ENCODE results near the gene RAC3.

Gene RAC3

GRCh38 chr17:81999976-82000802 is 31.3 kb upstream of the RAC3 start:
- no peak for DNase-seq

DNA sequence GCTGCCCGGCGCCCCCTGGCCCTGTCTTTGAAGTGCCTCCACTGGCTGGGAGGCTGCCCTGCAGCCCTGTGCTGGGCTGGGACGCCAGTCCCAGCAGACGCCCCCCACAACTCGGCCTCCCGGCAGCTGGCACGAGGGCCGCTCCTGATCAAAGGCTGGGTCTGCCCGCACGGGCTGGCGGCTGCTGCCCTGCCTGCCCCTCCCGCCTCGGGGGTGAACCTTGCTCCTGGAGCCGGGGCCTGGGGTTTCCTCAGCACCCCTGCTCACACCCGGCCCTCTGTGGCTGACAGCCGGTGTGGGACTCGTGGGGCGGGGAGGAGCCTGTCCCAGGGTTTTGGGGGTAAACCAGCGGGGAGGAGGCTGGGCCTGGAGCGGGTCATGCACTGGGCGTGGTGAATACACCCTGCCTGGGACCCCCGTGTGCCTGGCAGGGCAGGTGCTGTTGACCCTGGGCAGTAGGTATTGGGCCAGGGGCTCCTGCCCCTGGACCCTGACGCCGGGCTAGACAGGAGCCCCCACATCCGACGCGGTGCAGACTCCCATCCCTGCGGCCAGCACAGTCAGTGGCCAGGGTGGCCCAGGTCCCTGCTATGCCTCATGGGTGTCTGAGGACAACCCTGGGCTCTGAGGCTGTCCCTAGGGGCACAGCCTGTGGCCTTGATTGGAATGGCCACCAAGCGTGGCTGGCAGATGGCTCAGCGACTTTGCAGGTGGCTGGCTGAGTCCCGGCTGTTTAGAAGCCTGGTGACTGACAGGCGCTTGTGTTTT is 30.5 kb upstream of the RAC3 start:
- DNase-seq: no peak

- DNase-seq: no peak
Observed at GRCh38 chr17:82001571-82002056, 29.9 kb upstream of the RAC3 start.

DNA sequence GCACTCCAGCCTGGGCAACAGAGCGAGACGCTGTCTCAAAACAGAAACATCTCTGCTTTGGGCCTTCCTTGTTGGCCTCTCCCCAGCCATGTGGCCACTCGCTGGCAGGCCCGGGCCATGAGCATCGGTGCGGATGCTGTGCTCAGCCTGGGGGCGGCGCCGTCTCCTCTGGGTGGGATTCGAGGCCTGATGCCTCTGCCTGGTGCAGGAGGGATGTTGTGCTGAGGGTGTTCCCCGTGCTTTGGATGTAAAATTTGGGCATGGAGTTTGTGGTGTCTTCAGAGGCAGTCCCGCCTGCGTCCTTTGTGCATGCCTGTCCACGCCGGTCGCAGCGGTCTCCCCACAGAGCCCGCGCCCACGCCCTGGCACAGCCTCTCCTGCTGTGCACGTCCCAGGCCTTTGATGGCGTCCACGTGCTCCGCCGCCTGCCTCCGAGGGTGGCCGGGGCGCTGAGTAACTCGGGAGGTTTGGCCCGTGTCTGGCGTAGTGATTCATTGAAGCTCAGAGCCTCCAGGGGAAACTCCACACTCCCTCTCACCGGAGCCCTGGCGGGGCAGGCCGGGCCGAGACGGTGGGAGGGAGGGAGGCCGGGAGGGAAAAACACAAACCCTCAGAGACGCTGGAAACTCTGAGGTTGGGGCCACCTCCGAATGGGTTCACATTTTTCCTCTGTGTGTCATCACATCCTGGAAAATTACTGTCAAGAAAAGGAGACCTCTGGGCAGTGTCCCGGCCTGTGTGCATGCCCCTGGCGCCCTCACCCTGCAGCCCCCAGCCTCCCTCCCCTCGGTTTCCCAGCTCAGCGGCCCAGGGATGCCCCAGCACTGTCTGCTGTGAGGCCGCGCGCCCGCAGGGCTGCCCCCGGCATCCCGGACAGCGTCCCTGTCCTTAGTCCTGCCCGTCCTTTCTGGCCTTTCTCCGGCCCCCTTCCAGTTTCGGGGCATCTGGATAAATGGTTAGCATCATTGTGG is 27.8 kb upstream of the RAC3 start:
- peak; percentile 75 for DNase-seq

DNA sequence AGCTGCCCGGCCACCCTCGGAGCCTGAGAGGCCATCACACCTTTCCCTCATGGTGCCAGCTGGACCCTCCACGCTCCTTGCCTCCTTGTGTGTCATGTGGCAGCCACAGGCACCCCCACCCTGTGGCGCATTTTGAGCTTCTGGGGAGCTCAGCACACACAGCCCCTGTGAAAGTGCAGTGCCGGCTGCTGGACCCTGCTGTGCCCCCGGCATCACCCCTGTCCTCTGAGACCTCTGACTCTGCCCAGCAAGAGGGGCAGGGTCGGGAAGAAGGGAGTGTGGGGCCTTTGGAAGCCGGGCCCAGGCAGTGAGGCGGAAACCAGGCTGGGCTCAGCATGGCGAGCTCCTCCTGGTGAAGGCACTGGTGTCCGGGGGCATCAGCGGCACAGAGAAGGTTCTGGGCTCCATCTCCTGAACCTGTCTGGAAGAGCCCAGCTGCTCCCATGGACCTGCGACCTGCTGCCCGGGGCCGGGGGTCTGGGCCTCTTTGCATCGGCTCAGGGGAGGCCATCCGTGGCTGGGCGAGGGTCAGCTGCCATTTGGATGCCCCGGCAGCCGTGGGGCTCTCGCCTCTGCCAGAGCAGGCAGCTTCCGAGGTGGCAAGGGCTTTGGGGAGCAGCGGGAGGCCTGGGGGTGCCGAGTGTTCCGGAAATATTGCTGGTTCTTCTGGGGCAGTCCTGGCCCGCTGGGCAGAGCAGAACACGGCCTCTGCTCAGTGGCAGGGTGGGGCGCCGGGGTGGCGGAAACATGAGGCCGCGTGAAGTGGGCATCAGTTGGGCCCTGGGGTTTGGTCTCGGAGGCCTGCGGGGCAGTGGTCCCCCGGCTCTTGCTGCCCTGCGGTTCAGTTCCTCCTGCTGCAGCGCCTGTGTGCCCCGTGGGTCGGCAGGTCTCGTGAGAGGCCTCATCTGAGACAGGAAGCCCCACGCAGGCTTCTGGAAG is 26.7 kb upstream of the RAC3 start:
- no peak for DNase-seq

DNA sequence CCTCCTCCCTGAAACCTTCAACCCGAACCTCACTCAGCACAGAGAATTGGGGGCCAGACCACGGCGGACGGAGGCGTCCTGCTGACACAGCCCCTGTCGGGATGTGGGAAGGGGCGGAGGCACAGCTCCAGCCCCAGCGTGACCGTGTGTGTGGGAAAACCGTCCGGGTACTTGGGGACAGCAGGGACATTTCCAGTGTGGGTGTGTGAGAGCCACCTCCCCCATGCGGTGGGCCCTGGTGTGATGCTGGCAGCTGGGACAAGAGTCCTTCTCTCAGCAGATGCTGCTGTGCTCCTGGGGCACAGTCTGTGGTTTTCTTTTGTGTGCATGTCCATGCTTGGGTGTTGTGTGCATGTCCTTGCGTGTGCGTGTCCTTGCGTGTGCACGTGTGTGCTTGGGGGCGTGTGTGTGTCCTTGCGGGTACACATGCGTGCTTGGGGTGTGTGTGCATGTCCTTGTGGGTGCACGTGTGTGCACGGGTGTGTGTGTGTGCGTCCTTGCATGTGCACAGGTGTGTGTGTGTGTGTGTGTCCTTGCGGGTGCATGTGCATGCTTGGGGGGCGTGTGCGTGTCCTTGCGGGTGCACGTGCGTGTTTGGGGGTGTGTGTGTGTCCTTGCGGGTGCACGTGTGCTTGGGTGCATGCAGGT is 25.7 kb upstream of the RAC3 start:
- DNase-seq: no peak

DNA sequence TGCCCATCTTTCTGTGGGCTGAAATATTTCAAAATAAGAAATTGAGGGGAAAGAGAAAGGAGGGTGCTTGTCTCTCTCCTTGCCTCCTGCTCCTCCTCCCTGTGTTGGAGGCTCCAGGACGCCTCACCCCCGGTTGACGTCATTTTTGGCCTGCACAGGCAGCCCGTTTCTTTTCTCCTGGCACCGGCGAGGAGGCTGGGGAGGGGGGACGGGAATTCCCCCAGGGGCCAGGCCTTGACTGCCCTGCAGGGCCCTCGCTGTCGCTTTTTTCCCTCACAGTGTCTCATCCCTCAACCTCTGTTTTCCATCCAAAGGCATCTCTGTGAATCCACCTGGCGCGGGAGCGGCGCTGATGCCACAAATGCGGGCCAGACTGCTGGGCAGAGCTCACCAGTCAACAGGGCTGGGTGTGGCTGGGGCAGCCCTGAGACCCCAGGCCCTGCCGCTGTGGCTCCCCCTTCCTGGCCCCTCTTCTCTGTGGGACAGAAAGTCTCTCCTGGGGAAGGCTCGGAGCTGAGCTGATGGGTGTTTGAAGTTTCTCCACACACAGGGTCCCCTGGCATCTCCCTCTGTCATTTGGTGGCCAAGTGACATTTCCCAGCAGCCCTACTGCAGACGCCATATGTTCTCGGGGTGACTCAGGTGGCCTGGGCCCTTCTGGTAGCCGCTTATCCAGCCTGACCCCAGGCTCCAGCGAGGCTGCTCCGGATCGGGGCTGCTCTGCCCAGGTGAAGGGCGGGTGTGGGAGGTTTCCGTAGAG is 24.8 kb upstream of the RAC3 start:
- no peak for DNase-seq

GRCh38 chr17:82007228-82007494 is 24.3 kb upstream of the RAC3 start:
- DNase-seq: no peak

GRCh38 chr17:82007495-82008257 is 23.8 kb upstream of the RAC3 start:
- no peak for DNase-seq

DNA sequence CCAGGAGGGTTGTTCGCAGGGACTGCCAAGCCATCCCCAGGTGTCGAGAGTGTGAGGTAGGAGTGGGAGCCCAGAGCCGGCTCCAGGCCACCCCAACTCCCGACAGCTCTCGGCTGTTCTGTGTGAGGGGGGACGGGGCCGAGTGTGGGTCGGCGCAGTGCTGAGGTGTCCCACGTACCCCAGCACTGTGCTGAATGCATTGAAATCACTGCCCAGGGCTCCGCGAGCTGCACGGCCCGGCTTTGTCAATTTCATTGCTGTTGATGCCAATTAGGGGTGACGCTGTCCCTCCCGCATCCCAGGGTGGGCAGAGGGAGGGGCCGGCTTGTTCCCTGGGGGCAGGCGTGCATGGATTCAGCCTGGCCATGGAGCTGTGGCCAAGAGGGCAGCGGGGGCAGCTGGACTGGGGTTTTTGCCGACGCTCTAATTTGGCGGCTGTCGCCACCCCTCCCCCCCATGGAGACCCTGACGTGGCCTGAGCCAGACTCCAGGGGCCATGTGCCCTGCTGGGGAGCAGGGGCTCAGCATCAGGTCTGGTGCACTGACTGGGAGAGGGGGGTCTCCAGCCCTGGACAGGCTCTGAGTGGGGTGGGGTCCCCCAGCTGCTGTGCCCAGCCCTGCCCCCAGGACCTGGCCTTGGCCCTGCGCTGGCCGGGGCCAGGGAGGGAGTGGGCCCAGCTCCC is 23.1 kb upstream of the RAC3 start:
- no peak for DNase-seq

- no peak for DNase-seq
Observed at GRCh38 chr17:82008941-82009405, 22.5 kb upstream of the RAC3 start.

DNA sequence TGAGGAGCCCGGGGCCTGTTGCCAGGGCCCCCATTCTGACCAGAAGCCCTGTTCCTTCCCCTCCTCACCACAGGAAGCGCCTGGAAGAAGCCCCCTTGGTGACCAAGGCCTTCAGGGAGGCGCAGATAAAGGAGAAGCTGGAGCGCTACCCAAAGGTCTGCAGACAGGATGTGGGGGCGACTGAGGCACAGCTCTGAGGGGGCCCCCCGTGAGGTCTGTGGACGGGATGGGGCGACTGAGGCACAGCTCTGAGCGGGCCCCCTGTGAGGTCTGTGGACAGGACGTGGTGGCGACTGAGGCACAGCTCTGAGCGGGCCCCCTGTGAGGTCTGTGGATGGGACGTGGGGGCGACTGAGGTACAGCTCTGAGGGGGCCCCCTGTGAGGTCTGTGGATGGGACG is 22.1 kb upstream of the RAC3 start:
- DNase-seq: no peak

DNA sequence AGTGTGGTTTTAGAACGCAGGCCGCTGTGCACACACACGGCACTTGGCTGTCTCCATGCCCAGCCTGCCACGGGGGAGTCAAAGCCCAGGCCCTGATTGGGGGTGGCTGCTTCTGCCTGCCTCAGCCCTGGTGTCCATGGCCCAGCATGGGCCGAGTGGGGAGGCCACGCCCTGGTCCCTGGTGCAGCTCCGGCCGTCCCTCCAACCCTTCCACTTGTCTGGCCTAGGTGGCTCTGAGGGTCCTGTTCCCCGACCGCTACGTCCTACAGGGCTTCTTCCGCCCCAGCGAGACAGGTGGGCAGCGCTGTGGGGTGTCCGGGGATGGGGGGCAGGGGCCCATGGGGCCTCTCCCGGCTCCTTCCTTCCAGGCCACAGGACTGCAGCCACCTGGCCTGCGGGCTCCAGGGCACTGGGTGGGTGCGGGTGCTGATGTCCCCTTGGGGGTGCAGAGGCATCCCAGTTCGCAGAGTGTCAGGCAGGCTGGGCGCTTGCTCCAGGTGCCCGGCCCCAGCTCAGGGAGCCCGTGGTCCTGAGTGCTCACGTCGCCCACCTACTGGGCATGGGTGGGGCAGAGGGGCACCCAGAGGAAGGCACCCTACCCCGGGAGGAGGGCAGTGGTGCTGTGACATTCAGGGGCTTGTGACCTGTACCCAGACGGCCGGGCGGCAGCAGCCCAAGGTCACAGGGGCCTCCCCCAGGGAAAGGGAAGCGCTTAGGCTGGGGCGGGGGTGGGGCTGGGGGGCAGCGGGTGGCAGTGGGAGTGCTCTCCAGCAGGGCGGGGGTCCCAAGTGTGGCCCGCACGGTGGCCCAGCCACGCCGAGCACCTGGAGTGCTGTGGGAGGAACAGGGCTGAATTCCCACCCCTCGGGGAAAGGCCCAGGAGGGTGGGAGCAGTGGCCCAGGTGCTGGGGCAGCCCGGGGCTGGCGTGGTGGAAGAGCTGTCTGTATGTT is 20.6 kb upstream of the RAC3 start:
- no peak for DNase-seq

DNA sequence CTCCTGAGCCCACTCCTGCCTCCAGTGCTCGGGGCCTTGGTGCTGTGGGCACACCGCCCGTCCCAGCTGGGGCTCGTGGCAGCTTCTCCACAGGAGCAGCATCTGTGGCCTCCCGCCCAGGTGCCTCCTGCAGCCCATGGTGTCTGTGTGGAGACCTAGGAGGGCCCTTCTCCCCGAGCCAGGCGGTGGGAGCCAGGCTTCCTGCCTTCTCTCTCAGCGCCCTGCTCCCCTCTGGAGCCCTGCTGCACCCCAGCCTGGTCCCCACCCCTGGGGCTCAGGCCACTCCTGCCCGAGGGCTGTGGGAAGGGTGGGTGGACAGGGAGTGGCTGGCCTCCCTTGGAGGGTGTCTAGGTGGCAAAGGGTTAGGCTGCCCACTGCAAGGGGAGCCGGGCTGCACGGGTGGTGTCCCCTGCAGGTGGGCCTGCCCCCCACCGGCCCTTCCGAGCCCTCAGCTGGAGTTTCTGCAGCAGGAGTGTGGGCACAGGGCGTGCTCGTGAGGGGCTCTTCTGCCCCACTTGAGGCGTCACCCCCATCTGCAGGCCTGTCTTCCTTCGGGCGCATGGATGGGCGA is 19.8 kb upstream of the RAC3 start:
- no peak for DNase-seq

GRCh38 chr17:82012261-82012639 is 19.2 kb upstream of the RAC3 start:
- DNase-seq: no peak

DNA sequence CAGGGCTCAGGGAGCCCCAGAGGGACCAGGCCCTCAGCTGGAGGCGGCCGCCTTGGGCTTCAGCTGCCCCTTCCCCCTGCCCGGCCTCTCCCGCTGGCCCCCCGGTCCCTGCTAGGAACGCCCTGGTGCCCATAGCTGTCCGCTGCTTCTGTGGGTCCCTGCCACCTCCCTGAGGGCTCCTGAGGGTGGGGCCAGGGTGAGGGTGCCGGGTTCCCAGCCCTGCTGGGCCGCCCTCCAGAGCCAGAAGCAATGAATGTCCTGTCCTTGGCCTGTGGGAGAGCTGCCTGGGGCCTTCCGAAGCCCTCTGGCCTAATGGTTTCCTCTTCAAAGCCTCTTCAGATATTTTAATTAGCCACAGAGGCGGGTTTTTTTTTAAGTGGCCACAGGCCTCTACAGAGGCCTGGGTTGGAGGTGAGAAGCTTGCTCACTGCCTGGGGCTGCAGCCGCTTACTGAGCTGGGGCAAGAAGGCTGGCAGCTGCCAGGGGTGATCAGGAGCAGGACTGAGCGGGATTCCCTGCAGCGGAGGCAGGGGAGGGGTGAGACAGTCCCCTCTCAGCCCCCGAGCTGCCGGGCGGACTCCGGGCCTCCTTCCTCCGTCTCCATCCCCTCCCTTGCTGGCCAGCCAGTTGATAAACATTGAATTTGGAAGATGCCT is 18.7 kb upstream of the RAC3 start:
- DNase-seq: no peak

GRCh38 chr17:82013341-82013740 is 18.1 kb upstream of the RAC3 start:
- peak; percentile 75 for DNase-seq
